Transverse colon (tissue), 4 donors: ENCODE data around the gene GNAI3.

Source experiments
- POLR2AphosphoS5 ChIP-seq, 3 donors: sonication (generic); formaldehyde crosslinking; IDR thresholded peaks; one replicate each; pipeline ENCODE4 v1.6.1; 2016; ENCODE audit warnings: antibody characterized with exemption in 3 of 3
- TF ChIP-seq, protein P1 (sequence below), 5 experiments: fragments of 200-600 bp in 3 of 5; fragments of 450-650 bp in 2 of 5; sonication (generic) in 3 of 5; IDR thresholded peaks; 1 replicate in 2 of 5; 2 replicates in 3 of 5; pipeline ENCODE4 v1.5.1; 2016 to 2017; ENCODE audit warnings: antibody characterized with exemption in 5 of 5, inconsistent platforms in 3 of 5, mild to moderate bottlenecking in 2 of 5, moderate library complexity in 1 of 5

DNA sequence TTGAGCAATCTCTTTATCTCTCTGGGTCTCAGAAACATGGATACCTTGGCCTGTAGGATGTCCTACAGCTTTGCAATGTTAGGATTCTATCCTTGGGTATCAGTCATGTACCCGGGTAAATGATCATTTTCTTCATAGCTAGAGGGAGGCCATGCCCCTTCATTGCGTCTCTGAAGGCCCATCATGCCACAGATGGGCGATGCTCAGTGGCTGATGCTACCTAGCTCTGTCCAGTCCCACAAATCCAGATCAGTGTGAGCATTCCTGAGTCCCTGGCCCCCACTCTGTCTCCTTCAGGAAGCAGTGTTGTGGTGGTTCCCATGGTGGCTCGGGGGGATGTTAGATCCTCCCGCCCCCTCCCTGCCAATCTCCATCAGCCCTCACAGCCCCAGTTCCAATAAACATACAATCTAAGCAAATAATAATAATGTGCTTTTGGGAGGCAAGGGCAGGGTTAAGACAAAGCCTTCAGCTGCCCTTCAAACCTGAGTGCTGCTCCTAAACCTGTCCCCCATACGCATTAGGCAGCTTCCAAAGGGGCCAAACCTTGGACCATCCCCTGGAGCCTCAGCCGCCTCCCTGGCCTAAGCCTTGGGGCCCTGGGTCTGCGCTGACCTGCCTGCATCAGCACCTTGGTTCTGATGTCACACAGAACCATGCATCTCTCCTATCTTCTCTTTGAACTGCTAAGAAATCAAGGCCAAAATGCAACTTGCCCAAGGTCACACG is 9.4 kb upstream of the GNAI3 start:
- TF ChIP-seq, protein P1, sequence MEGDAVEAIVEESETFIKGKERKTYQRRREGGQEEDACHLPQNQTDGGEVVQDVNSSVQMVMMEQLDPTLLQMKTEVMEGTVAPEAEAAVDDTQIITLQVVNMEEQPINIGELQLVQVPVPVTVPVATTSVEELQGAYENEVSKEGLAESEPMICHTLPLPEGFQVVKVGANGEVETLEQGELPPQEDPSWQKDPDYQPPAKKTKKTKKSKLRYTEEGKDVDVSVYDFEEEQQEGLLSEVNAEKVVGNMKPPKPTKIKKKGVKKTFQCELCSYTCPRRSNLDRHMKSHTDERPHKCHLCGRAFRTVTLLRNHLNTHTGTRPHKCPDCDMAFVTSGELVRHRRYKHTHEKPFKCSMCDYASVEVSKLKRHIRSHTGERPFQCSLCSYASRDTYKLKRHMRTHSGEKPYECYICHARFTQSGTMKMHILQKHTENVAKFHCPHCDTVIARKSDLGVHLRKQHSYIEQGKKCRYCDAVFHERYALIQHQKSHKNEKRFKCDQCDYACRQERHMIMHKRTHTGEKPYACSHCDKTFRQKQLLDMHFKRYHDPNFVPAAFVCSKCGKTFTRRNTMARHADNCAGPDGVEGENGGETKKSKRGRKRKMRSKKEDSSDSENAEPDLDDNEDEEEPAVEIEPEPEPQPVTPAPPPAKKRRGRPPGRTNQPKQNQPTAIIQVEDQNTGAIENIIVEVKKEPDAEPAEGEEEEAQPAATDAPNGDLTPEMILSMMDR (IDR thresholded peaks at IDR 0.05) = no peak
- TF ChIP-seq POLR2AphosphoS5 (IDR thresholded peaks at IDR 0.05) = no peak
